ENCODE results near the gene ZDHHC8. TPM values are rescaled to one million over a fixed set of nuclear protein-coding genes. Genes with fewer than 3 reads are reported as not detected.

ZDHHC8 gene
- total and polyA plus RNA-seq, 10 of the 15 experiments (the other 5 are each of a cell fraction or from before 2014, with no cell fraction given) = 0.03 to 46.3 (median 5.3) TPM

GRCh38 chr22:20173772-20174171 is 42.2 kb downstream of the ZDHHC8 start:
- Histone ChIP-seq H3K4me3 (no peak overlapping the region), H3K27me3 (replicated peaks in 1 of 2; ENCODE audit: control insufficient read depth in 2 of 2, insufficient read depth in 2 of 2, low read length in 1 of 2) (no peaks in the 10 kb centered on the region), H3K4me1 (ENCODE audit: control insufficient read depth, insufficient read depth, low read length) (no peaks in the 10 kb centered on the region), H3K9me3 (replicated peaks; ENCODE audit: control insufficient read depth, insufficient read depth, low read length) (no peaks in the 10 kb centered on the region), H3K36me3 (ENCODE audit: control insufficient read depth in 2 of 2, insufficient read depth in 2 of 2, low read length in 1 of 2) (no peaks in the 10 kb centered on the region), H3K4me2 (ENCODE audit: control insufficient read depth, insufficient read depth) (no peak overlapping the region), H3K79me2 (ENCODE audit: control insufficient read depth, insufficient read depth, low read length) (no peaks in the 10 kb centered on the region), H3K9ac (ENCODE audit: control insufficient read depth, insufficient read depth, low read length) (no peak overlapping the region), H3K27ac (ENCODE audit: control insufficient read depth, insufficient read depth) (no peak overlapping the region), H4K20me1 (ENCODE audit: control insufficient read depth, insufficient read depth) (no peaks in the 10 kb centered on the region), H2AFZ (ENCODE audit: control insufficient read depth, low read depth, low read length) (no peak overlapping the region)
- no TSS peak for BruUV-seq (replicated peaks)
- ChIA-PET POLR2A (no interaction called here), CTCF (interaction anchor here (1.8 kb wide), 1 partner anchor 65 kb away, joined by 4 read pairs; no protein-coding TSS in a partner anchor), SMC1A (ENCODE audit: uncharacterized antibody, unreplicated experiment) (no interaction called here), RAD21 (ENCODE audit: unreplicated experiment) (interaction anchor here (2.2 kb wide), 1 partner anchor 65 kb away, joined by 11 read pairs; no protein-coding TSS in a partner anchor)
- intact Hi-C loops (cut with micrococcal nuclease; ENCODE audit: unreplicated experiment) (no loop called here), in situ Hi-C loops (cut with MboI) (no loop called here)
- DNase-seq (ENCODE audit: low read depth, low spot score) (no peak), FAIRE-seq (no peak), ATAC-seq (no peak)
- 64% methylated on average over 10 of the region's 10 CpGs for WGBS (ENCODE audit: insufficient coverage, insufficient replicate concordance, low lambda C conversion rate, missing lambda C conversion rate)
- TF ChIP-seq PAX5 (IDR thresholded peaks at IDR 0.05; ENCODE audit: borderline replicate concordance, low read depth, low read length) (no peak), SRF (IDR thresholded peaks at IDR 0.05; ENCODE audit: low read depth in 2 of 2, low read length in 2 of 2) (no peak), ETV6 (conservative IDR thresholded peaks at IDR 0.05 in 1 of 2, IDR thresholded peaks at IDR 0.05 in 1 of 2; ENCODE audit: borderline replicate concordance in 1 of 2, low read depth in 1 of 2) (no peak), MYB (IDR thresholded peaks at IDR 0.05; ENCODE audit: borderline replicate concordance, low read depth, low read length) (no peak), CUX1 (IDR thresholded peaks at IDR 0.05; ENCODE audit: insufficient replicate concordance, low read depth, low read length) (no peak), MLLT1 (IDR thresholded peaks at IDR 0.05) (no peak), HDGF (IDR thresholded peaks at IDR 0.05) (no peak), FOXK2 (IDR thresholded peaks at IDR 0.05) (no peak)

Data from GM12878 (cell line).